CD14-positive monocyte (primary cell): Measurements from ENCODE around the gene STRBP. TPM values are rescaled to one million over a fixed set of nuclear protein-coding genes. Genes with fewer than 3 reads are reported as not detected.
"Not testable (repeated sequence)": the region's sequence is repeated elsewhere in the genome, so short reads cannot be mapped to it uniquely, and the experiment has no call there.

Experiments
- DNase-seq, 3 donors: peaks; one replicate each; pipeline ENCODE4 v3.0.0-alpha.2; 2011 to 2022
- H2AFZ ChIP-seq: 2 replicates; pipeline ENCODE4 v1.6.0; 2012; ENCODE audit warnings: mild to moderate bottlenecking, low read depth, low read length, inconsistent platforms; ENCODE audit not compliant: insufficient read depth, poor library complexity, severe bottlenecking
- H3K27ac ChIP-seq, 2 donors: 1 replicate in 1 of 2; 2 replicates in 1 of 2; pipeline ENCODE4 v1.5.1; 2012 to 2013; ENCODE audit warnings: low read length in 2 of 2, control low read depth in 1 of 2, inconsistent platforms in 1 of 2, low read depth in 1 of 2, mild to moderate bottlenecking in 1 of 2
- H3K27me3 ChIP-seq, 2 donors: one replicate each; pipeline versions ENCODE4 v1.6.0 to v1.6.1; 2011 to 2013; ENCODE audit warnings: low read length in 2 of 2; ENCODE audit not compliant: control insufficient read depth in 2 of 2, insufficient read depth in 2 of 2
- H3K36me3 ChIP-seq, 2 donors: replicated peaks in 1 of 2; 1 replicate in 1 of 2; 2 replicates in 1 of 2; pipeline versions ENCODE4 v1.5.1 to v1.6.1; 2012 to 2013; ENCODE audit warnings: low read length in 2 of 2, control low read depth in 1 of 2, inconsistent platforms in 1 of 2, mild to moderate bottlenecking in 1 of 2; ENCODE audit not compliant: insufficient read depth in 2 of 2, control insufficient read depth in 1 of 2
- H3K4me1 ChIP-seq, 2 donors: 1 replicate in 1 of 2; 2 replicates in 1 of 2; pipeline versions ENCODE4 v1.5.1 to v1.6.1; 2012 to 2013; ENCODE audit warnings: low read length in 2 of 2, control low read depth in 1 of 2, inconsistent platforms in 1 of 2, mild to moderate bottlenecking in 1 of 2, moderate library complexity in 1 of 2; ENCODE audit not compliant: insufficient read depth in 2 of 2, control insufficient read depth in 1 of 2
- H3K4me2 ChIP-seq: replicated peaks from 2 replicates; pipeline ENCODE3; 2012; ENCODE audit warnings: low read length, moderate library complexity, mild to moderate bottlenecking; ENCODE audit not compliant: poor library complexity, severe bottlenecking; ENCODE audit errors: extremely low read depth
- H3K4me3 ChIP-seq, 3 experiments: fragments of 200-600 bp in 1 of 3; sonication (generic) in 1 of 3; replicated peaks in 1 of 3; 1 replicate in 2 of 3; 2 replicates in 1 of 3; pipeline ENCODE4 v1.5.1; 2011 to 2013; ENCODE audit warnings: low read length in 3 of 3, mild to moderate bottlenecking in 3 of 3, control low read depth in 2 of 3, low read depth in 2 of 3, inconsistent platforms in 1 of 3, moderate library complexity in 1 of 3
- H3K79me2 ChIP-seq: 2 replicates; pipeline ENCODE4 v1.6.0; 2012; ENCODE audit warnings: mild to moderate bottlenecking, control low read depth, inconsistent platforms, low read length, moderate library complexity; ENCODE audit not compliant: insufficient read depth
- H3K9ac ChIP-seq: 2 replicates; pipeline ENCODE4 v1.6.0; 2017; ENCODE audit warnings: low read length, mild to moderate bottlenecking; ENCODE audit not compliant: insufficient read depth, poor library complexity, severe bottlenecking
- H3K9me3 ChIP-seq, 2 donors: replicated peaks in 1 of 2; 1 replicate in 1 of 2; 2 replicates in 1 of 2; pipeline versions ENCODE4 v1.5.1 to v1.6.1; 2012 to 2013; ENCODE audit warnings: low read length in 2 of 2, control low read depth in 1 of 2; ENCODE audit not compliant: control insufficient read depth in 1 of 2, insufficient read depth in 1 of 2
- H4K20me1 ChIP-seq: 2 replicates; pipeline ENCODE4 v1.6.0; 2012; ENCODE audit warnings: mild to moderate bottlenecking, low read length, control low read depth, moderate library complexity; ENCODE audit not compliant: insufficient read depth
- H3K27ac Mint-ChIP-seq, 7 donors: one replicate each; pipeline ENCODE4 v1.8.0; 2020; ENCODE audit warnings: mild to moderate bottlenecking in 7 of 7, mixed read lengths in 7 of 7, moderate library complexity in 6 of 7, inconsistent platforms in 2 of 7
- H3K27me3 Mint-ChIP-seq, 3 donors: one replicate each; pipeline ENCODE4 v1.8.0; 2021 to 2022; ENCODE audit warnings: low read depth in 3 of 3, mild to moderate bottlenecking in 3 of 3, mixed read lengths in 3 of 3, moderate library complexity in 3 of 3, inconsistent platforms in 1 of 3
- H3K36me3 Mint-ChIP-seq, 2 donors: one replicate each; pipeline ENCODE4 v1.8.0; 2020; ENCODE audit warnings: mixed read lengths in 2 of 2, inconsistent platforms in 1 of 2, mild to moderate bottlenecking in 1 of 2
- H3K4me1 Mint-ChIP-seq: one replicate; pipeline ENCODE4 v1.8.0; 2020; ENCODE audit warnings: mild to moderate bottlenecking, mixed read lengths
- H3K4me3 Mint-ChIP-seq, 2 donors: one replicate each; pipeline ENCODE4 v1.8.0; 2020; ENCODE audit warnings: mild to moderate bottlenecking in 2 of 2, mixed read lengths in 2 of 2, moderate library complexity in 1 of 2
- H3K9me3 Mint-ChIP-seq, 7 donors: one replicate each; pipeline ENCODE4 v1.8.0; 2020 to 2022; ENCODE audit warnings: mixed read lengths in 7 of 7, mild to moderate bottlenecking in 6 of 7, moderate library complexity in 6 of 7, inconsistent platforms in 2 of 7
- CTCF ChIP-seq: fragments of 200-600 bp; IDR thresholded peaks from one replicate; pipeline ENCODE4 v1.8.0; 2022; ENCODE audit warnings: antibody characterized with exemption, mild to moderate bottlenecking
- WGBS: methylation state at CpG from one replicate; pipeline ENCODE4 v1.1.5; 2013; ENCODE audit warnings: missing lambda C conversion rate; ENCODE audit not compliant: insufficient coverage; 5-methylcytosine and 5-hydroxymethylcytosine counted together
- intact Hi-C, 2 donors: fragments of 100-400 bp; cut with micrococcal nuclease; formaldehyde crosslinking; loops; one replicate each; pipeline versions ENCODE4 v1.15.0 to v1.15.1; 2023
- polyA plus RNA-seq, 3 donors: library from polyadenylated mRNA; depleted of rRNA in 1 of 3; unstranded in 2 of 3; stranded (reverse) in 1 of 3; fragments of 300-500 nt in 2 of 3; fragments of >200 nt in 1 of 3; fragmentation: Illumina TruSeq in 2 of 3; gene quantifications; 1 replicate in 2 of 3; 2 replicates in 1 of 3; pipeline ENCODE4 v1.2.3, GENCODE V29; 2012 to 2021

Gene STRBP
- polyA plus RNA-seq, 3 donors: 0.97 to 1.9 (median 1.9) TPM

- no peaks in the 10 kb centered on the region for H3K4me1 Mint-ChIP-seq
- no peak for DNase-seq
- intact Hi-C loops: no loop called here
- H3K27me3 ChIP-seq: no peaks in the 10 kb centered on the region
- no peak for TF ChIP-seq CTCF
- no peak overlapping the region for H3K4me3 ChIP-seq
- no peaks in the 10 kb centered on the region for H3K79me2 ChIP-seq
- no peak overlapping the region for H3K4me2 ChIP-seq
- H3K27ac Mint-ChIP-seq: no peak overlapping the region
- no peaks in the 10 kb centered on the region for H3K9me3 ChIP-seq
- WGBS: no CpG with 5 or more reads among the region's 6 CpGs
- H3K9me3 Mint-ChIP-seq: no peaks in the 10 kb centered on the region
- H3K27me3 Mint-ChIP-seq: peaks cover 0 to 1% (median 0%) of the 10 kb centered on the region in 3 donors
- no peaks in the 10 kb centered on the region for H3K36me3 ChIP-seq
- H3K4me3 Mint-ChIP-seq: no peak overlapping the region
- no peaks in the 10 kb centered on the region for H3K4me1 ChIP-seq
- H3K36me3 Mint-ChIP-seq: no peaks in the 10 kb centered on the region
- no peak overlapping the region for H3K27ac ChIP-seq
- no peak overlapping the region for H3K9ac ChIP-seq
- H2AFZ ChIP-seq: no peak overlapping the region
- H4K20me1 ChIP-seq: no peaks in the 10 kb centered on the region
These were observed 62.3 kb downstream of the STRBP start for GRCh38 chr9:123206065-123206464.

GRCh38 chr9:123201083-123201482 lies 67.3 kb downstream of the STRBP start:
- H3K9me3 Mint-ChIP-seq: peaks cover 0 to 2% (median 0%) of the 10 kb centered on the region in 7 donors
- Histone ChIP-seq H3K36me3 (no peaks in the 10 kb centered on the region), H3K4me2 (no peak overlapping the region), H3K4me1 (no peaks in the 10 kb centered on the region), H3K9ac (no peak overlapping the region), H3K4me3 (no peak overlapping the region), H3K79me2 (no peaks in the 10 kb centered on the region), H2AFZ (no peak overlapping the region), H3K27me3 (no peaks in the 10 kb centered on the region), H3K27ac (no peak overlapping the region), H4K20me1 (no peaks in the 10 kb centered on the region), H3K9me3 (no peaks in the 10 kb centered on the region)
- no peak overlapping the region for H3K4me3 Mint-ChIP-seq
- no peak overlapping the region for H3K27ac Mint-ChIP-seq
- H3K27me3 Mint-ChIP-seq: peaks cover 0 to 4% (median 0%) of the 10 kb centered on the region in 3 donors
- peaks cover 2% of the 10 kb centered on the region for H3K4me1 Mint-ChIP-seq
- no CpG with 5 or more reads among the region's 2 CpGs for WGBS
- intact Hi-C loops: no loop called here
- DNase-seq: no peak
- no peaks in the 10 kb centered on the region for H3K36me3 Mint-ChIP-seq
- TF ChIP-seq CTCF: no peak

- H3K9ac ChIP-seq, H3K27me3 Mint-ChIP-seq, H3K36me3 Mint-ChIP-seq, H3K4me3 Mint-ChIP-seq, H3K36me3 ChIP-seq, H3K79me2 ChIP-seq, H3K9me3 Mint-ChIP-seq, H3K27ac ChIP-seq, H3K4me1 ChIP-seq, intact Hi-C loops, H3K4me1 Mint-ChIP-seq, H3K27ac Mint-ChIP-seq, DNase-seq, H2AFZ ChIP-seq, H4K20me1 ChIP-seq, H3K4me3 ChIP-seq, H3K27me3 ChIP-seq, H3K4me2 ChIP-seq, H3K9me3 ChIP-seq: not testable (repeated sequence)
- WGBS: 100% methylated on average over 4 of the region's 13 CpGs
These were observed 67.9 kb downstream of the STRBP start for GRCh38 chr9:123200469-123200868.
